ENCODE measurements around the gene MAZ.

Gene MAZ

DNA sequence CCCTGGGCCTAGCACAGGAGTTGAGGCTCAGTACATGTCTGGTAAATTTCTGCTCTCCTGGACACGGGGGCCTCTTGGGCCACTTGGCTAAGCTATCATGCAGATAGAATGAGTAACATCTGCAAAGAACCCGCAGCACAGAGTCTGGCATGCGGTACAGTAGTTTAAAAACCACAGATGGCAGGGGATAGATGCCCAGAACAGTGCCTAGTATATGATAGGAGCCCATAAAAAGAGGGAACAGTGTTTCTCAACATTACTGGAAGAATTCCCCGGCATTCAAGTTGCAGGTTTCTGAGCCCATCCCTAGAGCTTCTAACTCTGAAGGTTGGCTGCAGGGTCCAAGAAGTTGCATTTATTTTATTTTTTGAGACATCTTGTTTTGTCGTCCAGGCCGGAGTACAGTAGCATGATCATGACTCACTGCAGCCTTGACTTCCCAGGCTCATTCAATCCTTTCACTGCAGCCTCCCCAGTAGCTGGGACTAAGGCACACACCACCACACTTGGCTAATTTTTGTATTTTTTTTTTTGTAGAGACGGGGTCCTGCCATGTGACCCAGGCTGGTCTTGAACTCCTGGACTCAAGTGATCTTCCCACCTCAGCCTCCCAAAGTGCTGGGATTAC, 50.9 kb downstream of the MAZ start:
- no peak for DNase-seq (ENCODE audit: low read depth)

DNA sequence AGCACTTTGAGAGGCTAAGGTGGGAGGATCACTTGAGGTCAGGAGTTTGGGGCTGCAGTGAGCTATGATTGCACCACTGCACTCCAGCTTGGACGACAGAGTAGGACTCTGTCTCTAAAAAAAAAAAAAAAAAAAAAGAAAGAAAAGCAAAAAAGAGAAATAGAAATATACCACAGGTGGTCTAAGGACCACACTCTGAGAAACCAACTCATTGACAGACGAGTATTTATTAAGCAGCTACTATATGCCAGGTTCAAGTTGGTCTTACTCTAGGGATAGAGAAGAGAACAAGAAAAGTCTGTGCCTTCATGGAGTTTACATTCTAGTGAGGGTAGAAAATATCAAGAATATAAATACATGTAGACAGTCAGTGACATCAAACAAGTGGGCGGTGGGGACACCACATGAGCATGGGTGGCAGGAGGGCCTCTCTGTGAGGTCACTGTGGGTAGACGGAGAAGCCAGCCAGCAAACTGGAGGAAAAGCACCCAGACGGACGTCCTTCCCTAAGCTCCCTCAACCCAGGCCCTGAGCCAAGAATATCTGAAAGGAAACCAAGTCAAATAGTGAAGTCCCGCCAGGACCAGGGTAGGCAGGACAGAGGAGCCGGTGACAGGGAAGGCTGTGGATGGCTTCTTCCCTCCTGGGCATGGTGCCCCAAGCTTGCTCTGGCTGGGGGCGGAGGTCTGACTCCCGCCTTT, 52.0 kb downstream of the MAZ start:
- DNase-seq (ENCODE audit: low read depth): no peak

DNA sequence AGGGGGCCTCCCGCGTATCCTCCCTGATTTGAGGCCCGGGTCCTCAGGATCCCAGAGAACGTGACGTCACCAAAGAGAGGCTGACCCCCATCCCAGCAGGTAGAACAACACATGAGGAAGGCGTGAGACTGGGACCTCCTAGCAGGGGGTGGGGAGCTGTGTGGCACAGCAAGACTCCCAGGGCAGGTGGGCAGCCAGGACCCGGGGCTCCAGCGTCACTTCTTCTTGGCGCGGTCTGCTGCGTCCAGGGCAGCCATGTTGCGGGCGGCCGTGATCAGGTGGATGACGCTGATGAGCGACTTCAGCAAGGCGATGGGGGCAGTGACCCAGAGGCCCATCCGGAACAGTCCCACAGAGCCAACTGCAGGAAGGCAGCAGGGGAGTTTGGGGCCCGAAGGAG, 52.6 kb downstream of the MAZ start:
- DNase-seq (ENCODE audit: low read depth): no peak

- DNase-seq (ENCODE audit: low read depth): no peak
Observed at GRCh38 chr16:29860218-29860617, 53.9 kb downstream of the MAZ start.
